Vagina (tissue), 2 donors: Measurements from ENCODE around the gene PRICKLE2. TPM values are rescaled to one million over a fixed set of nuclear protein-coding genes. Genes with fewer than 3 reads are reported as not detected.

Source experiments
- DNase-seq, 2 donors: peaks; one replicate each; pipeline ENCODE4 v3.0.0-alpha.2; 2017; ENCODE audit errors: extremely low spot score in 2 of 2
- H3K27ac ChIP-seq: fragments of 200-600 bp; sonication (generic); one replicate; pipeline ENCODE4 v1.5.1; 2019
- H3K27me3 ChIP-seq: fragments of 200-600 bp; sonication (generic); one replicate; pipeline ENCODE4 v1.5.1; 2019
- H3K36me3 ChIP-seq, 2 donors: fragments of 200-600 bp; sonication (generic); one replicate each; pipeline ENCODE4 v1.5.1; 2017 to 2019
- H3K4me1 ChIP-seq: fragments of 200-600 bp; sonication (generic); one replicate; pipeline ENCODE4 v1.5.1; 2019
- H3K4me3 ChIP-seq, 2 donors: fragments of 200-600 bp; sonication (generic); 1 replicate in 1 of 2; 2 replicates in 1 of 2; pipeline ENCODE4 v1.5.1; 2016 to 2019
- H3K9me3 ChIP-seq: fragments of 200-600 bp; sonication (generic); one replicate; pipeline ENCODE4 v1.5.1; 2019
- CTCF ChIP-seq, 3 experiments: fragments of 450-650 bp in 2 of 3; fragments of 200-600 bp in 1 of 3; sonication (generic) in 1 of 3; IDR thresholded peaks; one replicate each; pipeline ENCODE4 v1.5.1; 2017 to 2019; ENCODE audit warnings: antibody characterized with exemption in 3 of 3, mild to moderate bottlenecking in 2 of 3, moderate library complexity in 2 of 3
- POLR2A ChIP-seq, 2 donors: fragments of 450-650 bp; IDR thresholded peaks; one replicate each; pipeline ENCODE4 v1.6.1; 2017; ENCODE audit warnings: antibody characterized with exemption in 2 of 2, mild to moderate bottlenecking in 2 of 2, moderate library complexity in 2 of 2
- POLR2AphosphoS5 ChIP-seq, 2 donors: sonication (generic); formaldehyde crosslinking; IDR thresholded peaks; one replicate each; pipeline ENCODE4 v1.9.0; 2017; ENCODE audit warnings: antibody characterized with exemption in 2 of 2, mild to moderate bottlenecking in 2 of 2, low read depth in 1 of 2; ENCODE audit not compliant: insufficient read depth in 1 of 2
- intact Hi-C: fragments of 100-400 bp; cut with DNase I; formaldehyde crosslinking; loops from one replicate; pipeline ENCODE4 v1.15.1; 2023
- total RNA-seq: library from RNA; depleted of rRNA; stranded (reverse); fragments of >200 nt; gene quantifications from one replicate; pipeline ENCODE4 v1.2.3, GENCODE V29; 2016

PRICKLE2 gene
- total RNA-seq, 1 donor from 2014 or later: 39.3 TPM

GRCh38 chr3:64144241-64144900, 80.9 kb downstream of the PRICKLE2 start:
- TF ChIP-seq POLR2A (IDR thresholded peaks at IDR 0.05) (no peak), CTCF (IDR thresholded peaks at IDR 0.05) (no peak), POLR2AphosphoS5 (IDR thresholded peaks at IDR 0.05; ENCODE audit: insufficient read depth in 1 of 2, low read depth in 1 of 2) (no peak)
- DNase-seq: no peak
- no peaks in the 10 kb centered on the region for H3K9me3 ChIP-seq
- H3K27ac ChIP-seq: no peak overlapping the region
- peaks cover 53% of the 10 kb centered on the region for H3K4me1 ChIP-seq
- peaks cover 0 to 17% of the 10 kb centered on the region in 2 donors for H3K36me3 ChIP-seq
- intact Hi-C loops: no loop called here
- H3K4me3 ChIP-seq: no peak overlapping the region
- no peaks in the 10 kb centered on the region for H3K27me3 ChIP-seq

- H3K36me3 ChIP-seq: peaks cover 0 to 17% of the 10 kb centered on the region in 2 donors
- no peak for DNase-seq
- intact Hi-C loops: no loop called here
- H3K4me1 ChIP-seq: peaks cover 49% of the 10 kb centered on the region
- TF ChIP-seq POLR2AphosphoS5 (IDR thresholded peaks at IDR 0.05; ENCODE audit: insufficient read depth in 1 of 2, low read depth in 1 of 2): peak in 1 of 2 donors; percentile 25
- no peak for TF ChIP-seq CTCF (IDR thresholded peaks at IDR 0.05)
- TF ChIP-seq POLR2A (IDR thresholded peaks at IDR 0.05): no peak
- H3K27me3 ChIP-seq: no peaks in the 10 kb centered on the region
- no peaks in the 10 kb centered on the region for H3K9me3 ChIP-seq
- peak overlapping the region; percentile 14 for H3K27ac ChIP-seq
- H3K4me3 ChIP-seq: no peak overlapping the region
Measured at GRCh38 chr3:64143409-64144130, 81.7 kb downstream of the PRICKLE2 start.

GRCh38 chr3:64141476-64141875, 83.8 kb downstream of the PRICKLE2 start:
- H3K27ac ChIP-seq: no peak overlapping the region
- TF ChIP-seq CTCF (IDR thresholded peaks at IDR 0.05): no peak

DNA sequence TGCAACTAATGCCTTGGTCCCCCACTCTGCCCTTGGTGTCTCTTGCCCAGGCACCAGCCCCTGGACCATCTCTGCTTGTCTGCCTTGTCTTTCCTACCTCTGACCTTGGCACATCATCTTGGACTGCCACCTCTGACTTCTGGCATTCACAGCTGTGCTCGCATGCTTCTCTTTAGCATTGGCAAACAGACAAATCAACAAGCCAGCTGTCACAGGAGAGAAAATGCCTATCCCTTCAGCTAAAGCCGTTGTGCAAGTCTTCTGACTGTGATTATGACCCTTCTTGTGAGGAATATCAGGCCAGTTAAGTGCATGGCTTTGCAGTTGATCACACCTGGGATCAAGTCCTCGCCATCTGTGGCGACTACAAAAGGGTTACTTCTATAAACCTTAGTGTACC, 84.6 kb downstream of the PRICKLE2 start:
- Histone ChIP-seq H3K4me1 (peaks cover 56% of the 10 kb centered on the region), H3K27ac (no peak overlapping the region)
- TF ChIP-seq POLR2AphosphoS5 (IDR thresholded peaks at IDR 0.05; ENCODE audit: insufficient read depth in 1 of 2, low read depth in 1 of 2) (no peak), POLR2A (IDR thresholded peaks at IDR 0.05) (no peak), CTCF (IDR thresholded peaks at IDR 0.05) (no peak)

More at GRCh38 chr3:64141476-64141875, 83.8 kb downstream of the PRICKLE2 start:
- intact Hi-C loops: no loop called here
- H3K36me3 ChIP-seq: peaks cover 0 to 6% of the 10 kb centered on the region in 2 donors
- no peaks in the 10 kb centered on the region for H3K27me3 ChIP-seq
- no peak overlapping the region for H3K4me3 ChIP-seq
- H3K4me1 ChIP-seq: peaks cover 61% of the 10 kb centered on the region
- H3K9me3 ChIP-seq: no peaks in the 10 kb centered on the region
- no peak for DNase-seq

More for the DNA sequence above, 84.6 kb downstream of the PRICKLE2 start:
- no peak for DNase-seq
- H3K36me3 ChIP-seq: no peaks in the 10 kb centered on the region
- H3K27me3 ChIP-seq: no peaks in the 10 kb centered on the region
- H3K4me3 ChIP-seq: no peak overlapping the region
- intact Hi-C loops: no loop called here
- H3K9me3 ChIP-seq: no peaks in the 10 kb centered on the region
